OCI-M2 (cell line): Measurements from ENCODE around the gene ROBO1.

Experiments used
- DNase-seq: peaks from one replicate; lab custom pipeline; 2025; ENCODE audit not compliant: unreplicated experiment; lab: John Stamatoyannopoulos, UW

ROBO1 gene

GRCh38 chr3:79672075-79672474, 95.7 kb downstream of the ROBO1 start:
- DNase-seq: no peak

- DNase-seq: no peak
Measured at GRCh38 chr3:79670178-79670577, 97.6 kb downstream of the ROBO1 start.

- DNase-seq: no peak
Measured at GRCh38 chr3:79664455-79664854, 103.3 kb downstream of the ROBO1 start.

- DNase-seq: no peak
Measured at GRCh38 chr3:79661896-79662295, 105.9 kb downstream of the ROBO1 start.

- DNase-seq: no peak
Measured at GRCh38 chr3:79657076-79657475, 110.7 kb downstream of the ROBO1 start.

- no peak for DNase-seq
Measured at GRCh38 chr3:79654019-79654418, 113.8 kb downstream of the ROBO1 start.

- DNase-seq: no peak
Measured at GRCh38 chr3:79653266-79653830, 114.5 kb downstream of the ROBO1 start.

- no peak for DNase-seq
Measured at GRCh38 chr3:79651536-79652065, 116.2 kb downstream of the ROBO1 start.

- DNase-seq: no peak
Measured at GRCh38 chr3:79639855-79640254, 127.9 kb downstream of the ROBO1 start.

- no peak for DNase-seq
Measured at GRCh38 chr3:79636372-79636771, 131.4 kb downstream of the ROBO1 start.

- DNase-seq: no peak
Measured at GRCh38 chr3:79632842-79633241, 135.0 kb downstream of the ROBO1 start.

- no peak for DNase-seq
Measured at GRCh38 chr3:79618883-79619282, 148.9 kb downstream of the ROBO1 start.

- DNase-seq: no peak
Measured at GRCh38 chr3:79606414-79606813, 161.4 kb downstream of the ROBO1 start.

- no peak for DNase-seq
Measured at GRCh38 chr3:79604681-79605080, 163.1 kb downstream of the ROBO1 start.

GRCh38 chr3:79602385-79602784, 165.4 kb downstream of the ROBO1 start:
- no peak for DNase-seq

GRCh38 chr3:79598594-79598993, 169.2 kb downstream of the ROBO1 start:
- DNase-seq: no peak

GRCh38 chr3:79597709-79598108, 170.1 kb downstream of the ROBO1 start:
- no peak for DNase-seq

- DNase-seq: no peak
Measured at GRCh38 chr3:79587150-79587549, 180.6 kb downstream of the ROBO1 start.

- DNase-seq: no peak
Measured at GRCh38 chr3:79586232-79586631, 181.6 kb downstream of the ROBO1 start.

- no peak for DNase-seq
Measured at GRCh38 chr3:79572930-79573329, 194.9 kb downstream of the ROBO1 start.

- no peak for DNase-seq
Measured at GRCh38 chr3:79568938-79569337, 198.9 kb downstream of the ROBO1 start.

GRCh38 chr3:79564192-79564591, 203.6 kb downstream of the ROBO1 start:
- no peak for DNase-seq

- no peak for DNase-seq
Measured at GRCh38 chr3:79560698-79561097, 207.1 kb downstream of the ROBO1 start.
